HepG2 (cell line): ENCODE measurements around the gene DENND4C. TPM values are rescaled to one million over a fixed set of nuclear protein-coding genes. Genes with fewer than 3 reads are reported as not detected.

Experiments used
- ATAC-seq: fragments of 200-7000 bp; cut with Tn5 transposase; 3 replicates; pipeline ENCODE4 v1.9.1; 2020; ENCODE audit warnings: mild to moderate bottlenecking, moderate library complexity
- BruUV-seq: library from RNA; stranded (reverse); fragments of 400-500 nt; replicated peaks from 2 replicates; lab custom pipeline; 2021; lab: Mats Ljungman, UMichigan
- CTCF ChIA-PET: fragments of 300-600 bp; formaldehyde crosslinking; extraction: SDS; loops from one replicate; lab custom pipeline; 2021; ENCODE audit warnings: low total read pairs, inconsistent platforms, low intra/inter-chr PET ratio; lab: Yijun Ruan, JAX
- POLR2A ChIA-PET: fragments of 350-600 bp; sonication (Branson Sonifier 250); formaldehyde crosslinking; loops from one replicate; lab custom pipeline; 2020; ENCODE audit warnings: antibody characterized with exemption, inconsistent platforms; lab: Yijun Ruan, JAX
- DNase-seq: peaks from one replicate; pipeline ENCODE4 v3.0.0-alpha.2; 2015; ENCODE audit warnings: low spot score
- FAIRE-seq: peaks from 3 replicates; lab custom pipeline; 2011; peaks lifted over from hg19 to GRCh38; lab: Jason Lieb, UNC
- H2AFZ ChIP-seq: one replicate; pipeline ENCODE4 v1.6.1; 2011; ENCODE audit warnings: low read length, inconsistent platforms
- H3K27ac ChIP-seq: fragments of 300-600 bp; 3 replicates; pipeline ENCODE4 v1.8.0; 2011; ENCODE audit warnings: mixed run types, mild to moderate bottlenecking, mixed read lengths, low read length, inconsistent platforms; ENCODE audit not compliant: insufficient read depth; ENCODE audit errors: extremely low read length
- H3K27me3 ChIP-seq, 2 experiments: fragments of 200-600 bp in 1 of 2; 2 replicates in 1 of 2; 3 replicates in 1 of 2; pipeline versions ENCODE4 v1.6.0 to v1.8.0; 2011; ENCODE audit warnings: low read length in 2 of 2, mild to moderate bottlenecking in 2 of 2, moderate library complexity in 2 of 2, inconsistent platforms in 1 of 2; ENCODE audit not compliant: insufficient read depth in 2 of 2, control insufficient read depth in 1 of 2
- H3K36me3 ChIP-seq, 2 experiments: fragments of 200-600 bp in 1 of 2; replicated peaks in 1 of 2; 2 replicates in 1 of 2; 3 replicates in 1 of 2; pipeline versions ENCODE4 v1.5.1 to v1.8.0; 2011; ENCODE audit warnings: low read length in 2 of 2, inconsistent platforms in 1 of 2; ENCODE audit not compliant: insufficient read depth in 2 of 2, control insufficient read depth in 1 of 2
- H3K4me1 ChIP-seq: 2 replicates; pipeline ENCODE4 v1.5.1; 2012; ENCODE audit warnings: low read length, inconsistent platforms; ENCODE audit not compliant: insufficient read depth
- H3K4me2 ChIP-seq: 2 replicates; pipeline ENCODE4 v1.6.0; 2011; ENCODE audit warnings: low read depth, low read length, inconsistent platforms
- H3K4me3 ChIP-seq, 3 experiments: fragments of 200-600 bp in 1 of 3; sonication (generic), shearing (Covaris generic) in 1 of 3; replicated peaks in 1 of 3; 2 replicates each; pipeline ENCODE4 v1.5.1; 2011 to 2016; ENCODE audit warnings: low read length in 3 of 3, inconsistent platforms in 2 of 3, low read depth in 2 of 3, mild to moderate bottlenecking in 2 of 3, control low read depth in 1 of 3, mixed read lengths in 1 of 3; ENCODE audit not compliant: insufficient read depth in 1 of 3
- H3K79me2 ChIP-seq: one replicate; pipeline ENCODE4 v1.6.1; 2011; ENCODE audit warnings: low read length, inconsistent platforms; ENCODE audit not compliant: insufficient read depth
- H3K9ac ChIP-seq: 2 replicates; pipeline ENCODE4 v1.6.0; 2011; ENCODE audit warnings: mild to moderate bottlenecking, low read depth, low read length, inconsistent platforms; ENCODE audit not compliant: insufficient read depth
- H3K9me3 ChIP-seq: 2 replicates; pipeline ENCODE4 v1.5.1; 2012; ENCODE audit warnings: mild to moderate bottlenecking, low read length
- H4K20me1 ChIP-seq: 2 replicates; pipeline ENCODE4 v1.6.0; 2011; ENCODE audit warnings: inconsistent platforms, mild to moderate bottlenecking, low read length, moderate library complexity; ENCODE audit not compliant: insufficient read depth
- BRD4 ChIP-seq: sonication (generic); formaldehyde crosslinking; IDR thresholded peaks from 2 replicates; pipeline ENCODE4 v1.4.0; 2020; ENCODE audit warnings: missing genetic modification reagents
- CENPT ChIP-seq: sonication (generic); formaldehyde crosslinking; IDR thresholded peaks from 2 replicates; pipeline ENCODE4 v1.8.0; 2022; ENCODE audit warnings: low read depth, mild to moderate bottlenecking, moderate library complexity, missing genetic modification reagents
- ESRRA ChIP-seq: sonication (generic); formaldehyde crosslinking; IDR thresholded peaks from 2 replicates; pipeline ENCODE4 v1.5.1; 2020; ENCODE audit warnings: mild to moderate bottlenecking, low read depth, missing genetic modification reagents
- GATAD1 ChIP-seq: IDR thresholded peaks from 2 replicates; pipeline ENCODE4 v1.6.1; 2016; ENCODE audit warnings: missing genetic modification reagents, missing compliant biosample characterization
- KMT2A ChIP-seq: sonication (generic); formaldehyde crosslinking; IDR thresholded peaks from 2 replicates; pipeline ENCODE4 v1.4.0; 2020; ENCODE audit warnings: missing genetic modification reagents
- MAFF ChIP-seq: IDR thresholded peaks from 2 replicates; pipeline ENCODE4 v1.6.1; 2011; ENCODE audit warnings: low read depth, low read length, improper control_type of control experiment
- NFKBIZ ChIP-seq: IDR thresholded peaks from 2 replicates; pipeline ENCODE4 v1.6.1; 2018; ENCODE audit warnings: missing genetic modification reagents, missing compliant biosample characterization
- PHF21A ChIP-seq: sonication (generic); formaldehyde crosslinking; IDR thresholded peaks from 2 replicates; pipeline ENCODE4 v1.5.0; 2020; ENCODE audit warnings: mild to moderate bottlenecking, missing genetic modification reagents
- POLR2AphosphoS2 ChIP-seq: IDR thresholded peaks from 2 replicates; pipeline ENCODE4 v1.6.1; 2011; ENCODE audit warnings: low read depth, low read length, improper control_type of control experiment
- SKI ChIP-seq: fragments of 450-650 bp; IDR thresholded peaks from one replicate; pipeline ENCODE4 v1.6.1; 2018; ENCODE audit warnings: mild to moderate bottlenecking; ENCODE audit not compliant: partially characterized antibody
- SMAD1 ChIP-seq: sonication (generic); formaldehyde crosslinking; IDR thresholded peaks from 2 replicates; pipeline ENCODE4 v1.4.0; 2020; ENCODE audit warnings: missing genetic modification reagents, low read depth, mild to moderate bottlenecking, borderline replicate concordance
- SYNCRIP ChIP-seq: fragments of 200-400 bp; formaldehyde crosslinking; IDR thresholded peaks from 2 replicates; pipeline ENCODE4 v1.6.1; 2018; ENCODE audit warnings: mild to moderate bottlenecking, low read depth, low read length; ENCODE audit not compliant: insufficient read depth
- ZBTB21 ChIP-seq: sonication (generic); formaldehyde crosslinking; IDR thresholded peaks from 2 replicates; pipeline ENCODE4 v1.4.0; 2020; ENCODE audit warnings: missing genetic modification reagents
- ZNF317 ChIP-seq: sonication (generic); formaldehyde crosslinking; IDR thresholded peaks from 2 replicates; pipeline ENCODE4 v1.5.0; 2020; ENCODE audit warnings: mild to moderate bottlenecking, missing genetic modification reagents
- ZNF335 ChIP-seq: sonication (generic); formaldehyde crosslinking; IDR thresholded peaks from 2 replicates; pipeline ENCODE4 v1.4.0; 2020; ENCODE audit warnings: missing genetic modification reagents
- ZNF501 ChIP-seq: sonication (generic); formaldehyde crosslinking; IDR thresholded peaks from 2 replicates; pipeline ENCODE4 v1.5.1; 2020; ENCODE audit warnings: mild to moderate bottlenecking, moderate library complexity, missing genetic modification reagents
- ZNF607 ChIP-seq: sonication (generic); formaldehyde crosslinking; IDR thresholded peaks from 2 replicates; pipeline ENCODE4 v1.5.1; 2020; ENCODE audit warnings: missing genetic modification reagents, mild to moderate bottlenecking, borderline replicate concordance
- ZNF776 ChIP-seq: sonication (generic); formaldehyde crosslinking; IDR thresholded peaks from 2 replicates; pipeline ENCODE4 v1.4.0; 2020; ENCODE audit warnings: mild to moderate bottlenecking, missing genetic modification reagents
- WGBS: methylation state at CpG from one replicate; pipeline ENCODE4 v1.1.6; 2017; ENCODE audit warnings: low lambda C conversion rate; 5-methylcytosine and 5-hydroxymethylcytosine counted together
- in situ Hi-C: cut with HindIII; loops from 2 replicates; pipeline ENCODE4 v1.10.0; 2017; ENCODE audit warnings: low pct_unique_long_range_greater_than_20kb; ENCODE audit not compliant: extremely low pct_ligation_motif_present
- intact Hi-C: fragments of 100-400 bp; cut with micrococcal nuclease; formaldehyde crosslinking; loops from one replicate; pipeline ENCODE4 v1.10.0; 2022; ENCODE audit not compliant: unreplicated experiment
- polyA plus RNA-seq, 8 experiments: library from polyadenylated mRNA; depleted of rRNA in 3 of 8; stranded (reverse) in 7 of 8; unstranded in 1 of 8; fragments of >200 nt; fragmentation: Illumina TruSeq in 4 of 8; extraction: Trizol in 4 of 8; gene quantifications; 2 replicates each; pipeline versions ENCODE4 v1.2.1 to v1.2.3, GENCODE V29; 2011 to 2016; ENCODE audit warnings: low read depth in 4 of 8, missing spikeins in 1 of 8, mixed read lengths in 1 of 8; ENCODE audit not compliant: insufficient read depth in 1 of 8
- total RNA-seq, 5 experiments: library from RNA; depleted of rRNA; stranded (reverse); fragments of >200 nt; fragmentation: Illumina TruSeq; extraction: Trizol; gene quantifications; 2 replicates each; pipeline ENCODE4 v1.2.3, GENCODE V29; 2016; ENCODE audit warnings: low read depth in 1 of 5
- TF ChIP-seq, protein P1 (sequence below): sonication (generic); formaldehyde crosslinking; IDR thresholded peaks from 2 replicates; pipeline ENCODE4; 2020; ENCODE audit warnings: missing genetic modification reagents, mild to moderate bottlenecking, borderline replicate concordance

DENND4C gene
- total and polyA plus RNA-seq, 2 of the 13 experiments (the other 11 are each of a cell fraction or from before 2014, with no cell fraction given): 19.1 to 27.2 TPM

DNA sequence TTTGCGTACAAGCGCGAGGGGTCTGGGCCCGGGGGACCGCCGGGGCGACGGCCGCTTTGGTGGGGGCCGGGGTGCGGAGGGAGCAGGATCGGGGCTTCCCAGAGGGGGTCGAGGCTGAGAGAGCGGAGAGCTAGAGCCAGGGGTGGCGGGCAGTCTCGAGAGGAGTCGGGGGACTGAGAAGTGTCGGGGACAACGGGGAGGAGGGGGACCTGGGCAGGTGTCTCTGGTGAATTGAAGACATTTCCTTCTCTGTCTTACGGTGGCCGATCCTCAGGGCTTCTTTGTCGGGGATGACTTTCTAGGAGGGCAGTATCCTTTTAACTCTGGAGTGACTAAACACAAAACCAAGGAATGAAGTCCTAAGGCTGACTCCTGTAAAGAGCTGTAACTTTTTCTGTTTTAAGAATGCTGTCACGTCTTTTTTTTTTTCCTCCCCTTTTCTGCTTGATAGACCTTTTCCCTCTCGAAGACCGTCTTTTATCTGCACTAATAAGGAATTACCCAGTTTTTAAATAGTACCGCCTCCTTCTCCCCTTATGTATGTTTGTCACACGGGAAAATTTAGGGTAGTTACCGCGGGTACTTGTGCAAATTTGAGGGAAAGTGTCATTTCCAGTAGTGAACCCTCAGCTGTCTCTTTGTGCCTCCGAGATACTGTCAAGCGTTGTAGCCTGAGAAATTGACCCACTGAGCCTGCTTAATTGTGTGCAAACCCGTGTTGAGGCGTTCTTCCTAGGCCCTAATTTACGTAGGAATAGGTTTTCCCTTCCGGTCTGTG, 822 bp downstream of the DENND4C start:
- H3K9ac ChIP-seq: peak overlapping the region; percentile 93
- peaks cover 47% of the 10 kb centered on the region for H3K79me2 ChIP-seq
- POLR2A ChIA-PET: interaction anchor here (0.7 to 2.1 kb wide), 17 partner anchors 10 to 183 kb away, joined by 3 to 22 read pairs (median 5); partner anchors contain the start of genes ACER2, RPS6 and RRAGA
- H3K4me3 ChIP-seq: peak overlapping the region; percentile 88 to 92 (median 91)
- peak overlapping the region; percentile 83 for H3K4me2 ChIP-seq
- in situ Hi-C loops (no loop called here), intact Hi-C loops (loop anchor here (2.0 to 10.0 kb wide), 7 partner anchors 29 to 226 kb away; partner anchors contain the start of genes PLIN2 and RRAGA)
- WGBS: 1% methylated on average over 31 of the region's 35 CpGs
- no peaks in the 10 kb centered on the region for H3K36me3 ChIP-seq
- TSS peak; percentile 57 for BruUV-seq
- CTCF ChIA-PET: no interaction called here
- ATAC-seq (no peak; the same call in 1 of the 3 replicates), DNase-seq (no peak), FAIRE-seq (no peak)
- H3K9me3 ChIP-seq: no peaks in the 10 kb centered on the region
- no peaks in the 10 kb centered on the region; a peak in 1 of 5 replicates for H3K27me3 ChIP-seq
- H3K4me1 ChIP-seq: peaks cover 26% of the 10 kb centered on the region
- H3K27ac ChIP-seq: peak overlapping the region; percentile 94
- peaks cover 19% of the 10 kb centered on the region for H4K20me1 ChIP-seq
- H2AFZ ChIP-seq: no peak overlapping the region
- TF ChIP-seq, protein P1, sequence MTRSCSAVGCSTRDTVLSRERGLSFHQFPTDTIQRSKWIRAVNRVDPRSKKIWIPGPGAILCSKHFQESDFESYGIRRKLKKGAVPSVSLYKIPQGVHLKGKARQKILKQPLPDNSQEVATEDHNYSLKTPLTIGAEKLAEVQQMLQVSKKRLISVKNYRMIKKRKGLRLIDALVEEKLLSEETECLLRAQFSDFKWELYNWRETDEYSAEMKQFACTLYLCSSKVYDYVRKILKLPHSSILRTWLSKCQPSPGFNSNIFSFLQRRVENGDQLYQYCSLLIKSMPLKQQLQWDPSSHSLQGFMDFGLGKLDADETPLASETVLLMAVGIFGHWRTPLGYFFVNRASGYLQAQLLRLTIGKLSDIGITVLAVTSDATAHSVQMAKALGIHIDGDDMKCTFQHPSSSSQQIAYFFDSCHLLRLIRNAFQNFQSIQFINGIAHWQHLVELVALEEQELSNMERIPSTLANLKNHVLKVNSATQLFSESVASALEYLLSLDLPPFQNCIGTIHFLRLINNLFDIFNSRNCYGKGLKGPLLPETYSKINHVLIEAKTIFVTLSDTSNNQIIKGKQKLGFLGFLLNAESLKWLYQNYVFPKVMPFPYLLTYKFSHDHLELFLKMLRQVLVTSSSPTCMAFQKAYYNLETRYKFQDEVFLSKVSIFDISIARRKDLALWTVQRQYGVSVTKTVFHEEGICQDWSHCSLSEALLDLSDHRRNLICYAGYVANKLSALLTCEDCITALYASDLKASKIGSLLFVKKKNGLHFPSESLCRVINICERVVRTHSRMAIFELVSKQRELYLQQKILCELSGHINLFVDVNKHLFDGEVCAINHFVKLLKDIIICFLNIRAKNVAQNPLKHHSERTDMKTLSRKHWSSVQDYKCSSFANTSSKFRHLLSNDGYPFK (CRISPR knock-in tag): no peak
- no peak for TF ChIP-seq POLR2AphosphoS2
- TF ChIP-seq SMAD1 (CRISPR knock-in tag): no peak
- no peak for TF ChIP-seq NFKBIZ (CRISPR knock-in tag)
- TF ChIP-seq GATAD1 (CRISPR knock-in tag): no peak
- TF ChIP-seq CENPT (CRISPR knock-in tag): no peak
- no peak for TF ChIP-seq ESRRA (CRISPR knock-in tag)
- no peak for TF ChIP-seq ZBTB21 (CRISPR knock-in tag)
- no peak for TF ChIP-seq ZNF335 (CRISPR knock-in tag)
- TF ChIP-seq PHF21A (CRISPR knock-in tag): no peak
- TF ChIP-seq MAFF: no peak
- TF ChIP-seq SKI: no peak
- 0 out of 2 replicates have a peak, but pooled peaks have one; percentile 49 for TF ChIP-seq ZNF317 (CRISPR knock-in tag)
- no peak for TF ChIP-seq BRD4 (CRISPR knock-in tag)
- peak; percentile 33; the same call in 1 of the 2 replicates for TF ChIP-seq KMT2A
- peak; percentile 22; the same call in 1 of the 2 replicates for TF ChIP-seq ZNF501 (CRISPR knock-in tag)
- no peak for TF ChIP-seq SYNCRIP
- TF ChIP-seq ZNF607: peak; percentile 13; the same call in 1 of the 2 replicates
- TF ChIP-seq ZNF776 (CRISPR knock-in tag): no peak
